HG02981 (cell line): ENCODE results near the gene KANSL1L.
"Not testable (repeated sequence)": the region's sequence is repeated elsewhere in the genome, so short reads cannot be mapped to it uniquely, and the experiment has no call there.

Source experiments
- ATAC-seq: cut with Tn5 transposase; IDR thresholded peaks from one replicate; pipeline ENCODE4 v1.9.1; 2021; ENCODE audit warnings: mild to moderate bottlenecking, moderate library complexity; ENCODE audit not compliant: unreplicated experiment

The KANSL1L gene

DNA sequence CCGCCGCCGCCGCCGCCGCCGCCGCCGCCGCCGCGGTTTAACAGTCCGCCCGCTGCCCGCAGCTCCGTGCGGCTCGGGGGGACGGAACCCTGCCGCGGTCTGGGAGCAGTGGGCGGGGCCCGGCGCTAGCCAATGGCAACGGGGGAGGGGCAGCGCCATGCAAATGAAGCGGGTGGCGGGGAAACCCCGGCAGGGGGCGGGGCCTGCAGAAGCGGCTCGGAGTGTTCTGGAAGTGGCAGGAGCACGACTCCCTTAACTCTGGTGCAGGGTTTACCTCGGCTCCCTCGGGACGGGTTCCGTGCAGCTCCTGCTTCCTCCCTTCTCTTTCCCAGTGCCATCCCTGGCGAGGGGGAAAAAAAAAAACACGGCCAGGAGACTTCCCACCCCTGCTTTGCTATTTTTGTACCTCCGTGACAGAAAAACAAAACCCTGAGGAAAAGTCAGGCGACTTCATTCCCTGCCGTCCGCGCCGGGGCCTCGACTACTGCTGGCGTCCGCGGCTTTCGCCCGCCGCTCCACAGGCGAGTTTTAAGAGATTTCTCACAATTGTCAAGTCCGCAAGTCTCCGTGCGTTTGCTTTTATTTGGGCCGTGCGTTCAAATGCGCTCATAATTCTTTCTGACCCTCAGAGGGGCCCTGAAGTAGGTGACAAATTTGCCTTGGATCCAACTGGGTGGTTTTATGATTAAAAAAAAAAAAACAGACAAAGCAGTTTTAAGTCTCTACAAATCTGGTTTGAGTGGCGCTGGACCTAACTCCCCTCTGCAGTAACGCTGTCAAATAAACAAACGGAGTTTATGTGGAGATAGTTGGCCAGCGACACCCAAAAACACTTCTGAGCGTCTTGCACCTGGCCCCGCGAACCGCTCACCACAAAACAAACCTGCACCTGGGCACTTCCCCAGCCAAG, at the start of gene KANSL1L:
TSS of gene KANSL1L (minus strand) at position 101 of the 910 bp plus-strand sequence. CDS start 16,827 bp downstream, outside the sequence.
- ATAC-seq, result peak; percentile 61

GRCh38 chr2:210215120-210215519, 43.9 kb upstream of the KANSL1L start:
- no peak for ATAC-seq

GRCh38 chr2:210210185-210210584, 39.0 kb upstream of the KANSL1L start:
- no peak for ATAC-seq

DNA sequence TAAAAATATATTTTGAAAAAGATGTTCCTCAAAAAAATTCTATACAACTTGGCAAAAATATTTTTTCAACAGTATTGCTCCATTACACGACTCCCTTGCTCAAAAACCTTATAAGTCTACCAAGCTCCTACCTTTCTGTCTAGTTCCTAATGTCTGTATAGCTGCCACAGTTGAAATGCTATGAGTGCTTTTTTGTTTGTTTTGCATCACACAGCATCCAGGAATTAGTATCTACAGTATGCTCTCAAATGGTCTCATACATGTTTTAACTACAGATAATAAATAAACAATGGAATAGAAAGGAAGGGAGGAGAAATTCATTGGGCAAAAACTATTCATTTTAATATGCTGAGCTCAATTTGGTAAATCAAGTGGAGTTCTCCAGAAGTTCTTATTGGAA, 36.7 kb upstream of the KANSL1L start:
- no peak for ATAC-seq

- ATAC-seq, result no peak
Measured at GRCh38 chr2:210203558-210203957, 32.3 kb upstream of the KANSL1L start.

- no peak for ATAC-seq
Measured at GRCh38 chr2:210203147-210203546, 31.9 kb upstream of the KANSL1L start.

DNA sequence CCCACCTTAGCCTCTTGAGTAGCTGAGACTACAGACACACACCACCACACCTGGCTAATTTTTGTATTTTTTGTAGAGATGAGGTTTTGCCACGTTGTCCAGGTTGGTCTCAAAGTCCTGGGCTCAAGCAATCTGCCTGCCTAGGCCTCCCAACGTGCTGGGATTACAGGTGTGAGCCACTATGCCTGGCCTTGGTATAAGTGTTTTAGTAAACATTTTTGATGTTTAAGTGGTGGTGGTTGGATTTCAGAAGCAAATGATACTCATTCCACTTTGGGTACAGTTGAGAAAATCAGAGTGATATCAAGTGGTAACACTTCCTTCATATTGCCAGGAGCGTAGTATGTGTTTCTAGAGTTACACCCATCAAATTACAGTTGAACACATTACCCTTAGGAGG, 28.6 kb upstream of the KANSL1L start:
- ATAC-seq, result no peak

DNA sequence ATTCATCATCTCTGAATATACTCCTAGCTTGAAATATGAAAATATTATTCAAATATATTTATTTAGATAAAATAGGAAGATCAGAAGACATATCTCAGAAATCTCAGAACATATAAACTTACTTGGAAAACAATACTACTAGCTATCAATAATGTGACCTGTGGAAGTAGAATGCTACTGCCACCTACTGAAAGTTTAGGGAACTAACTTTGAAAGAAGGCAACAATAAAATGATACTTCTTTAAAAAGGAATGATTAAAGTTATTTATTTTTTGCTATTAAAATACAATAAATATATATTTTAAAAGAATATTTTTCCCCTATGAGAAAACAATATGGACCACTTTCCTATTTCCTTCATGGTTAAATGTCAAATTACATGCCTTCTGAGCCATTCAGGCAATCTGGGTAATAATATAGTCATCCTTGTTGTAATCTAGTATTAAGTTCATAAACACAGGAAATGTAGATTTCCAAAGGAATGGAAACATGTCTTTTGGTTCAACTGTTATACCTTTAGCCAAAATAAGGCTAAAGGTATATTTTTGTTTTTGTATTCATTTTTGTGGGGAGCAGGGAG, 28.1 kb upstream of the KANSL1L start:
- no peak for ATAC-seq

DNA sequence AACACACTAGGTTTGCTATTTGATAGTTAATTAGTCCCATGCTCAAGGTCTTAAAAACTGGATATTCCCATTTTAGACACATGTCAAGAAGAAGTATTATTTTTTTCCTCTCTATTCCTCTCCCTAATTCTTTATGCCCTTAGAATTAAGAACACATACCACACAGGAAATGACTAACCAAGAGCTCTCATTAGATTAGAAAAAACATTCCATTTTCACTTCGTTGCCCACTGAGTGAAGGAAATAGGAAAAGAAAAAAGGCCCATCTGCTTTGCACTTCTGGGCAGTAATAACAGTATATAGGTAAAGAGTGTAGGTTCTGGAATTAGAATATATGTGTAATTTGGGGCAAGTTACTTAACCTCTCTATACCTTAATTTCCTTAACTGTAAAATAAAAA, 27.1 kb upstream of the KANSL1L start:
- ATAC-seq, result no peak

- no peak for ATAC-seq
Measured at GRCh38 chr2:210197720-210198119, 26.5 kb upstream of the KANSL1L start.

- ATAC-seq, result no peak
Measured at GRCh38 chr2:210195101-210195852, 24.1 kb upstream of the KANSL1L start.

DNA sequence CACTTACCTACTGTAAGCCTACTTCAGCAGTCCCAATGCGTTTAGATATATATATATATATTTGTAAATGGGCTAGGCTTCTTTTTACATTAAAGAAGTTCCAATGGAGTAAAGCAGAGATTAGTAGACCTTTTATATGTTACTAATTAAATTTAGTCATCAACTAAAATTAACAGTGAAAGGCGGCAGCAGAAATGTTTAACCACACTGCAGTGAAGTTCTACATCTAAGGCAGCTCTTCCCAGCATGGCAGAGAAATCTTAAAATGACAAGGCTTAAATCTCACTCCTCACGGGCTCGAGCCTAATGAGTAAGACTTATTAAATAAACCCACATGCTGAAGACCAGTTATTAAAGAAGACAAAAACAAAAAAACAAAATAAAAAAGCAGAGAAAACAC, 19.1 kb upstream of the KANSL1L start:
- ATAC-seq, result peak; percentile 53

- ATAC-seq, result peak; percentile 66
Measured at GRCh38 chr2:210189452-210190138, 18.4 kb upstream of the KANSL1L start.

DNA sequence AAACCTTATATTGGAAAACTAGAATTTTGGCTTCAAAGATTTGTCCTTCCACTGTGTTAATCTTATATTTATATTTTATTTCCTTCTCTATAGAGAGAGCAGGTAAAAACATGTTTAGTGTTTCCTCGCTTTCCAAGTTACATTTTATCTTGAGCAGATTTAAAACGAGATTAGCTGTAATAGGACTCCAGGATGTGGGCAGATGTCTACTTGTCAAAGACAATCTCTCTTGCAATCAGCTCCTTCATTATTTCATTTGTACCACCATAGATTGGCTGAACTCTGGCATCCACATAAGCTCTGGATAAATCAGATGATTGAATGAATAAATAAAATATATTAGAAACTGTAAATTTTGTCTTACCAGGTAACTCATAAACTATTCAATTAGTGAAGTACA, 17.5 kb upstream of the KANSL1L start:
- ATAC-seq, result no peak

- no peak for ATAC-seq
Measured at GRCh38 chr2:210188190-210188589, 17.0 kb upstream of the KANSL1L start.

GRCh38 chr2:210183936-210184335, 12.7 kb upstream of the KANSL1L start:
- not testable (repeated sequence) for ATAC-seq

- ATAC-seq, result not testable (repeated sequence)
Measured at GRCh38 chr2:210181606-210182088, 10.4 kb upstream of the KANSL1L start.

GRCh38 chr2:210181033-210181605, 9.9 kb upstream of the KANSL1L start:
- ATAC-seq, result not testable (repeated sequence)

GRCh38 chr2:210180477-210180876, 9.3 kb upstream of the KANSL1L start:
- ATAC-seq, result no peak

DNA sequence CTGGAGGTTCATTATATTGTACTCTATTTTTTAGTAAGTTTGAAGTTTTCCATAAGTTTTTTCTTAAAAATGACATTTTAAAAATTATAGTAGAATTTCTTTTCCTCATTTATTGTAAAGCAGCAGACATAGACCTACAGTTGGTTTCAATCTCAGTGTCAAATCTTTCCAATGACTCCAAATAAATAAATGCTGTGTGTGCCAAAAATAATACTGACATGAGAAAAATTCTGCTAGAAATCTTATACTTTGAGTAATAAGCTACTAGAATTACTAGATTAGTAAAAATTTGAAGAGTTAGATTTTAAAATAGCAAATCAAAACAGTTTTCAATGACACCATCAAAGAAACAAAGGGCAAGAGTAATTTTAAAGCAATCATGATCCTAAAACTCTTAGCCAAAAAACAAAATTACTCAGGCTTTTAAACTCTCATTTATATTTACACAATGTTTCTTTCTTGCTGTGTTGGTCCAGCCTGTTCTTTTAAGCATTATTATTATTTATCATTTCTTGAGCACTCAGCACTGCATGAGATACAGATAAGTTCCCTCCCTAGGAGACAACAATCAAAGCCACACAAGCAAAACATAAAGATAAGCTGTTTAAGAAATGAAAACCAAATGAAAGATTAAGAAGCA, 8.3 kb upstream of the KANSL1L start:
- no peak for ATAC-seq
